HCT116 (cell line): Measurements from ENCODE around the gene MPPED1.

Experiments
- EZH2 ChIP-seq: fragments of 200-600 bp; sonication (generic); IDR thresholded peaks from 2 replicates; pipeline ENCODE4 v1.6.1; 2017; ENCODE audit warnings: antibody characterized with exemption, mixed run types
- SIN3A ChIP-seq: IDR thresholded peaks from 2 replicates; pipeline ENCODE4 v1.6.1; 2012; ENCODE audit warnings: low read depth
- TF ChIP-seq, protein P1 (sequence below), 3 experiments: fragments of 200-600 bp in 1 of 3; sonication (generic) in 1 of 3; IDR thresholded peaks in 2 of 3; conservative IDR thresholded peaks in 1 of 3; 2 replicates each; pipeline ENCODE4 v1.5.1; 2012 to 2017; ENCODE audit warnings: low read depth in 2 of 3, low read length in 2 of 3, antibody characterized with exemption in 1 of 3, borderline replicate concordance in 1 of 3, control low read depth in 1 of 3, mild to moderate bottlenecking in 1 of 3, mixed read lengths in 1 of 3, mixed run types in 1 of 3, moderate library complexity in 1 of 3; ENCODE audit not compliant: insufficient read depth in 1 of 3
- TF ChIP-seq, protein P2 (sequence below): IDR thresholded peaks from 2 replicates; pipeline ENCODE4 v1.6.1; 2011; ENCODE audit warnings: mild to moderate bottlenecking, low read length, moderate library complexity; ENCODE audit not compliant: insufficient replicate concordance; ENCODE audit errors: extremely low read depth

DNA sequence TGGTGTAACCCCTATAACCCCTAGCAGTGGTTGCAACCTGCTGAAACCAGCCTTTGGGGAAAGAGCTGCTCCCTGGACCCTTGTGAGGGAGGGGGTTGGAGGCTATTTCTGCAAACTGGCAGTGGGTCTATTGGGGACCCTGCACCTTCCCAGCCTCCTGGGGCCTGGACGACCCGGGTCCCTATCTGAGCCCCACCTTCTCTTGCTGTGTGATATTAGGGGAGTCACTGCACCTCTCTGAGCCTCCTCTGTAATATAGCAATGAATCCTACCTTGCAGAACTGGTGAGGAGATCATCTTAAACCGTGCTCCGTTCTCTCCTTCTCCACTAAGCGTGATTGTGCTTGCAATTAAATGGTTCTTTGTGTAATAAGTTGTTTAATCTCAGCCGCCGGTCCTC is 24.0 kb upstream of the MPPED1 start:
- no peak for TF ChIP-seq SIN3A
- TF ChIP-seq, protein P1, sequence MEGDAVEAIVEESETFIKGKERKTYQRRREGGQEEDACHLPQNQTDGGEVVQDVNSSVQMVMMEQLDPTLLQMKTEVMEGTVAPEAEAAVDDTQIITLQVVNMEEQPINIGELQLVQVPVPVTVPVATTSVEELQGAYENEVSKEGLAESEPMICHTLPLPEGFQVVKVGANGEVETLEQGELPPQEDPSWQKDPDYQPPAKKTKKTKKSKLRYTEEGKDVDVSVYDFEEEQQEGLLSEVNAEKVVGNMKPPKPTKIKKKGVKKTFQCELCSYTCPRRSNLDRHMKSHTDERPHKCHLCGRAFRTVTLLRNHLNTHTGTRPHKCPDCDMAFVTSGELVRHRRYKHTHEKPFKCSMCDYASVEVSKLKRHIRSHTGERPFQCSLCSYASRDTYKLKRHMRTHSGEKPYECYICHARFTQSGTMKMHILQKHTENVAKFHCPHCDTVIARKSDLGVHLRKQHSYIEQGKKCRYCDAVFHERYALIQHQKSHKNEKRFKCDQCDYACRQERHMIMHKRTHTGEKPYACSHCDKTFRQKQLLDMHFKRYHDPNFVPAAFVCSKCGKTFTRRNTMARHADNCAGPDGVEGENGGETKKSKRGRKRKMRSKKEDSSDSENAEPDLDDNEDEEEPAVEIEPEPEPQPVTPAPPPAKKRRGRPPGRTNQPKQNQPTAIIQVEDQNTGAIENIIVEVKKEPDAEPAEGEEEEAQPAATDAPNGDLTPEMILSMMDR (IDR thresholded peaks at IDR 0.05 in 2 of 3, conservative IDR thresholded peaks at IDR 0.05 in 1 of 3; ENCODE audit: borderline replicate concordance in 1 of 3, insufficient read depth in 1 of 3, low read depth in 2 of 3, low read length in 2 of 3), result no peak
- TF ChIP-seq, protein P2, sequence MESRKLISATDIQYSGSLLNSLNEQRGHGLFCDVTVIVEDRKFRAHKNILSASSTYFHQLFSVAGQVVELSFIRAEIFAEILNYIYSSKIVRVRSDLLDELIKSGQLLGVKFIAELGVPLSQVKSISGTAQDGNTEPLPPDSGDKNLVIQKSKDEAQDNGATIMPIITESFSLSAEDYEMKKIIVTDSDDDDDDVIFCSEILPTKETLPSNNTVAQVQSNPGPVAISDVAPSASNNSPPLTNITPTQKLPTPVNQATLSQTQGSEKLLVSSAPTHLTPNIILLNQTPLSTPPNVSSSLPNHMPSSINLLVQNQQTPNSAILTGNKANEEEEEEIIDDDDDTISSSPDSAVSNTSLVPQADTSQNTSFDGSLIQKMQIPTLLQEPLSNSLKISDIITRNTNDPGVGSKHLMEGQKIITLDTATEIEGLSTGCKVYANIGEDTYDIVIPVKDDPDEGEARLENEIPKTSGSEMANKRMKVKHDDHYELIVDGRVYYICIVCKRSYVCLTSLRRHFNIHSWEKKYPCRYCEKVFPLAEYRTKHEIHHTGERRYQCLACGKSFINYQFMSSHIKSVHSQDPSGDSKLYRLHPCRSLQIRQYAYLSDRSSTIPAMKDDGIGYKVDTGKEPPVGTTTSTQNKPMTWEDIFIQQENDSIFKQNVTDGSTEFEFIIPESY, result no peak
- TF ChIP-seq EZH2, result no peak
